BE2C (cell line): ENCODE data around the gene CLCN7.

ENCODE experiments used
- DNase-seq: peaks from one replicate; pipeline ENCODE4 v3.0.0-alpha.2; 2020
- H3K27me3 ChIP-seq: fragments of 250-450 bp; sonication (Bioruptor Pico); 2 replicates; pipeline ENCODE4 v1.5.1; 2020; ENCODE audit warnings: mild to moderate bottlenecking
- H3K36me3 ChIP-seq: fragments of 250-450 bp; sonication (Bioruptor Pico); 2 replicates; pipeline ENCODE4 v1.5.1; 2020; ENCODE audit warnings: mild to moderate bottlenecking
- H3K4me1 ChIP-seq: fragments of 250-450 bp; sonication (Bioruptor Pico); 2 replicates; pipeline ENCODE4 v1.5.1; 2020
- H3K4me3 ChIP-seq: 2 replicates; pipeline ENCODE4 v1.5.1; 2011; ENCODE audit warnings: low read depth, low read length
- H3K9me3 ChIP-seq: fragments of 250-450 bp; sonication (Bioruptor Pico); 2 replicates; pipeline ENCODE4 v1.5.1; 2020
- CTCF ChIP-seq: IDR thresholded peaks from 2 replicates; pipeline ENCODE4 v1.5.1; 2012; ENCODE audit warnings: mild to moderate bottlenecking, low read depth, low read length

The CLCN7 gene

GRCh38 chr16:1489077-1489476 lies 14.2 kb upstream of the CLCN7 start:
- TF ChIP-seq CTCF, result no peak
- no peak overlapping the region for H3K4me3 ChIP-seq
- peaks cover 4% of the 10 kb centered on the region for H3K4me1 ChIP-seq
- no peak for DNase-seq
- no peaks in the 10 kb centered on the region for H3K9me3 ChIP-seq
- H3K27me3 ChIP-seq, result no peaks in the 10 kb centered on the region
- H3K36me3 ChIP-seq, result no peaks in the 10 kb centered on the region

- TF ChIP-seq CTCF, result no peak
- H3K27me3 ChIP-seq, result peaks cover 4% of the 10 kb centered on the region; the same call in 1 of the 2 replicates
- no peaks in the 10 kb centered on the region for H3K36me3 ChIP-seq
- H3K9me3 ChIP-seq, result no peaks in the 10 kb centered on the region
- DNase-seq, result no peak
- H3K4me3 ChIP-seq, result no peak within 1 kb of the TSS
- peaks cover 4% of the 10 kb centered on the region; the same call in 1 of the 2 replicates for H3K4me1 ChIP-seq
Measured at GRCh38 chr16:1488619-1489018, 13.8 kb upstream of the CLCN7 start, which contains the start of gene PTX4. Gene PTX4, minus strand, starts transcription at chr16:1488944. Its CDS starts 35 bp downstream, at chr16:1488909.

GRCh38 chr16:1488054-1488601 lies 13.3 kb upstream of the CLCN7 start:
- H3K4me1 ChIP-seq, result peaks cover 4% of the 10 kb centered on the region; the same call in 1 of the 2 replicates
- H3K36me3 ChIP-seq, result no peaks in the 10 kb centered on the region
- H3K9me3 ChIP-seq, result no peaks in the 10 kb centered on the region
- DNase-seq, result no peak
- H3K4me3 ChIP-seq, result no peak overlapping the region
- H3K27me3 ChIP-seq, result peaks cover 9% of the 10 kb centered on the region; the same call in 1 of the 2 replicates
- no peak for TF ChIP-seq CTCF

- no peak for TF ChIP-seq CTCF
- Histone ChIP-seq H3K4me3 (no peak overlapping the region), H3K27me3 (peaks cover 11% of the 10 kb centered on the region; the same call in 1 of the 2 replicates), H3K36me3 (no peaks in the 10 kb centered on the region), H3K4me1 (no peaks in the 10 kb centered on the region), H3K9me3 (no peaks in the 10 kb centered on the region)
- DNase-seq, result no peak
Measured at GRCh38 chr16:1487395-1488053, 12.7 kb upstream of the CLCN7 start.

GRCh38 chr16:1486551-1487390 lies 11.9 kb upstream of the CLCN7 start:
- no peaks in the 10 kb centered on the region for H3K4me1 ChIP-seq
- H3K36me3 ChIP-seq, result no peaks in the 10 kb centered on the region
- no peak for DNase-seq
- no peaks in the 10 kb centered on the region for H3K9me3 ChIP-seq
- no peak overlapping the region for H3K4me3 ChIP-seq
- peaks cover 14% of the 10 kb centered on the region; the same call in 1 of the 2 replicates for H3K27me3 ChIP-seq
- no peak for TF ChIP-seq CTCF
